AG04450 (cell line): ENCODE measurements around the gene TTC38. TPM values are rescaled to one million over a fixed set of nuclear protein-coding genes. Genes with fewer than 3 reads are reported as not detected.
"Not testable (repeated sequence)": the region's sequence is repeated elsewhere in the genome, so short reads cannot be mapped to it uniquely, and the experiment has no call there.

Source experiments
- CTCF ChIA-PET: fragments of 300-600, 350-600 bp; formaldehyde crosslinking; extraction: SDS; loops from one replicate; lab custom pipeline; 2022; ENCODE audit warnings: antibody characterized with exemption, inconsistent platforms; lab: Charles Lee
- POLR2A ChIA-PET: fragments of 350-600 bp; formaldehyde crosslinking; extraction: SDS; loops from one replicate; lab custom pipeline; 2021; ENCODE audit warnings: antibody characterized with exemption, inconsistent platforms; lab: Yijun Ruan, JAX
- DNase-seq: peaks from one replicate; pipeline ENCODE4 v3.0.0-alpha.2; 2011; ENCODE audit warnings: low read depth, low spot score
- H3K27ac ChIP-seq: one replicate; pipeline ENCODE4 v1.5.1; 2012; ENCODE audit warnings: low read depth, low read length, control low read depth
- H3K27me3 ChIP-seq: one replicate; pipeline ENCODE4 v1.6.0; 2012; ENCODE audit warnings: low read length; ENCODE audit not compliant: control insufficient read depth, insufficient read depth
- H3K4me3 ChIP-seq: 2 replicates; pipeline ENCODE4 v1.5.1; 2011; ENCODE audit warnings: mild to moderate bottlenecking, low read depth, low read length, control low read depth
- H3K9me3 ChIP-seq: 2 replicates; pipeline ENCODE4 v1.5.1; 2012; ENCODE audit warnings: low read length; ENCODE audit not compliant: control insufficient read depth, insufficient read depth
- polyA plus RNA-seq: library from polyadenylated mRNA; depleted of rRNA; stranded (reverse); fragments of >200 nt; gene quantifications from 2 replicates; pipeline ENCODE4 v1.2.3, GENCODE V29; 2011
- TF ChIP-seq, protein P1 (sequence below): IDR thresholded peaks from 2 replicates; pipeline ENCODE4 v1.5.1; 2011; ENCODE audit warnings: low read depth, low read length, control low read depth, inconsistent platforms

TTC38 gene
- polyA plus RNA-seq, 1 experiment, result 23.7 TPM

DNA sequence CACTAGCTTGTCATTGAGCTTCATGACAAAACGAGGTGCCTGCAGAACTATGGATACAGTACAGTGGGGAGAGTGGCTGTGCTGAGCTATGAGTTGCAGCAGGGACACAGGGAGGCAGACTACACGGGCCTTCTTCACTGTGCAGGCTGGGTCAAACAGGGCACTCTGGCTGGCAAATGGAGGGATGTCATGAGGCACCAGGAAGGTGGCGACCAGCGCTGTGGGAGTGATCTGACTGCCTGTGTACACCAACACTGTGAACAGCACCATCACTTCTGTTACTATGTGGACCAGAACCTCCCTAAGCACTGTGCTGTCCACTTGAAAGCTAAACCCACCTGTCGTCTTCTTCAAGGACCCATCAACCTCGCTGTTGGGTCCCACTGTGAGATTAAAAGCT is 7.8 kb upstream of the TTC38 start:
- CTCF ChIA-PET, result no interaction called here
- DNase-seq, result no peak
- no peak overlapping the region for H3K4me3 ChIP-seq
- peaks cover 18% of the 10 kb centered on the region for H3K9me3 ChIP-seq
- TF ChIP-seq, protein P1, sequence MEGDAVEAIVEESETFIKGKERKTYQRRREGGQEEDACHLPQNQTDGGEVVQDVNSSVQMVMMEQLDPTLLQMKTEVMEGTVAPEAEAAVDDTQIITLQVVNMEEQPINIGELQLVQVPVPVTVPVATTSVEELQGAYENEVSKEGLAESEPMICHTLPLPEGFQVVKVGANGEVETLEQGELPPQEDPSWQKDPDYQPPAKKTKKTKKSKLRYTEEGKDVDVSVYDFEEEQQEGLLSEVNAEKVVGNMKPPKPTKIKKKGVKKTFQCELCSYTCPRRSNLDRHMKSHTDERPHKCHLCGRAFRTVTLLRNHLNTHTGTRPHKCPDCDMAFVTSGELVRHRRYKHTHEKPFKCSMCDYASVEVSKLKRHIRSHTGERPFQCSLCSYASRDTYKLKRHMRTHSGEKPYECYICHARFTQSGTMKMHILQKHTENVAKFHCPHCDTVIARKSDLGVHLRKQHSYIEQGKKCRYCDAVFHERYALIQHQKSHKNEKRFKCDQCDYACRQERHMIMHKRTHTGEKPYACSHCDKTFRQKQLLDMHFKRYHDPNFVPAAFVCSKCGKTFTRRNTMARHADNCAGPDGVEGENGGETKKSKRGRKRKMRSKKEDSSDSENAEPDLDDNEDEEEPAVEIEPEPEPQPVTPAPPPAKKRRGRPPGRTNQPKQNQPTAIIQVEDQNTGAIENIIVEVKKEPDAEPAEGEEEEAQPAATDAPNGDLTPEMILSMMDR, result no peak
- no peak overlapping the region for H3K27ac ChIP-seq
- POLR2A ChIA-PET, result no interaction called here
- peaks cover 32% of the 10 kb centered on the region for H3K27me3 ChIP-seq

DNA sequence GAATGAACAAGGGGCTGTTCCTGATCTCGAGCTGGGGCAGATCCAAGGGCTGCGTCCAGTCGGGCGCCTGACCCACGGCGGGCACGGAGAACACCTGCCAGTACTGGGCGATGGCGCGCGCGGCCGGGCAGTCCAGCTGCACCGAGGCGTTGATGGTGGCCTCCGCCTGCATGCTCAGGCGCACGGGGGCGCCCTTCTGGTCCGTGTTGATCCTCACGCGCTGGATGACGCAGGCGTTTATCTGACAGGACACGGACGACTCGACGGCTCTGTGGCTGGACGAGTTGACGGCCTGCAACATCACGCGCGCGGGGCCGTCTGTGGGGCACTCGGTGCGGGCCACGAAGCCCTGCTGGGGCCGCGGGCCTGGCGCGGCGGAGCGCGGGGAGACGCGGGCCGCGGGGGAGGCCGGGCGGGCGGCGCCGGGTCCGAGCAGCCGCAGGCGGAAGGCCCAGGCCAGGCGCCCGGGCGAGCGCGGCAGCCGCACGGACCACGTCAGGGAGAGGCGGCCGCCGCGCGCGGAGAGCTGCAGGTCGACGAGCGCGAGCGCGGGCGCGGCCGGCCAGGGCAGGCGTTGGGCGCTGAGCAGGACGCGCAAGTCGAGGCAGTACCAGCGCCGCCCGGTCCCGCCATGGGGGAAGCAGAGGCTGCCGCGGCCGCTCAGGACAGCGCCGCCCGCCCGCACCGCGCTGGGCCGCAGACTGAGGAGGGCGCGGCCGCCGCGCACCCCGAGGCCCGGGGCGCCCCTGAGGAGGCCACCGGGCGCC is 5.2 kb upstream of the TTC38 start:
- ChIA-PET POLR2A (no interaction called here), CTCF (no interaction called here)
- Histone ChIP-seq H3K27me3 (peaks cover 31% of the 10 kb centered on the region), H3K9me3 (peaks cover 25% of the 10 kb centered on the region), H3K27ac (no peak overlapping the region), H3K4me3 (no peak overlapping the region)
- DNase-seq, result no peak
- TF ChIP-seq, protein P1, result peak; percentile 32; the same call in 1 of the 2 replicates

- Histone ChIP-seq H3K9me3 (peaks cover 25% of the 10 kb centered on the region), H3K27ac (no peak within 1 kb of the TSS), H3K27me3 (peaks cover 26% of the 10 kb centered on the region), H3K4me3 (no peak within 1 kb of the TSS)
- no peak for DNase-seq
- CTCF ChIA-PET, result no interaction called here
- TF ChIP-seq, protein P1, result no peak
- POLR2A ChIA-PET, result no interaction called here
Observed at GRCh38 chr22:46263216-46263590, 4.6 kb upstream of the TTC38 start, which contains the start of gene PKDREJ. Gene PKDREJ (minus strand): TSS chr22:46263343. CDS start chr22:46263322, 21 bp downstream.

GRCh38 chr22:46264520-46264919 is 3.3 kb upstream of the TTC38 start:
- POLR2A ChIA-PET, H3K27ac ChIP-seq, DNase-seq, CTCF ChIA-PET, H3K4me3 ChIP-seq: not testable (repeated sequence)
- Histone ChIP-seq H3K9me3 (peaks cover 21% of the 10 kb centered on the region), H3K27me3 (peaks cover 18% of the 10 kb centered on the region)

- H3K27ac ChIP-seq, CTCF ChIA-PET, POLR2A ChIA-PET, DNase-seq, H3K4me3 ChIP-seq: not testable (repeated sequence)
- Histone ChIP-seq H3K9me3 (peaks cover 21% of the 10 kb centered on the region), H3K27me3 (peaks cover 15% of the 10 kb centered on the region)
Observed at GRCh38 chr22:46265627-46266026, 2.2 kb upstream of the TTC38 start.

- TF ChIP-seq, protein P1, result no peak
- H3K27ac ChIP-seq, result no peak overlapping the region
- H3K4me3 ChIP-seq, result no peak overlapping the region
- H3K9me3 ChIP-seq, result peaks cover 9% of the 10 kb centered on the region
- no peak for DNase-seq
- POLR2A ChIA-PET, result interaction anchor here (0.6 to 1.5 kb wide), 2 partner anchors 20 to 1120 kb away, joined by 3 to 5 read pairs; partner anchors contain the start of gene CDPF1
- CTCF ChIA-PET, result interaction anchor here (1.4 to 2.3 kb wide), 2 partner anchors 148 to 263 kb away, joined by 3 to 5 read pairs; no protein-coding TSS in a partner anchor
- H3K27me3 ChIP-seq, result no peaks in the 10 kb centered on the region
Observed at GRCh38 chr22:46269564-46269963, 1.8 kb downstream of the TTC38 start.
